Uterine smooth muscle cell (primary cell): Measurements from ENCODE around the gene ELMOD1. TPM values are rescaled to one million over a fixed set of nuclear protein-coding genes. Genes with fewer than 3 reads are reported as not detected.

Source experiments
- total RNA-seq: library from RNA; depleted of rRNA; stranded (reverse); fragments of >200 nt; gene quantifications from 2 replicates; pipeline ENCODE4 v1.2.3, GENCODE V29; 2014

The ELMOD1 gene
- total RNA-seq = 1.00 and 1.1 TPM in 2 replicates

GRCh38 chr11:107590460-107591377 lies at the start of gene ELMOD1:
Gene ELMOD1 (plus strand): TSS chr11:107591147. CDS start chr11:107618190, 27,043 bp downstream.

GRCh38 chr11:107565219-107565937 lies 25.6 kb upstream of the ELMOD1 start, which contains the start of gene ALKBH8:
Gene ALKBH8 (minus strand): TSS chr11:107565735. CDS start chr11:107560893, 4,842 bp downstream.

GRCh38 chr11:107711861-107712755 lies 121.2 kb downstream of the ELMOD1 start, which contains the start of gene SLN:
Gene SLN (minus strand): TSS chr11:107712056.

Other genes with a start within 250 kb of the ELMOD1 start
- 13.2 and 17.7 TPM in 2 replicates for gene CWF19L2, start 133.3 kb upstream of the ELMOD1 start, total RNA-seq
- gene ALKBH8, start 25.4 kb upstream of the ELMOD1 start, total RNA-seq = 11.4 and 21.4 TPM in 2 replicates
- not detected in 2 replicates for gene SLN, start 120.9 kb downstream of the ELMOD1 start, total RNA-seq